ENCODE data around the gene C19orf85. TPM values are rescaled to one million over a fixed set of nuclear protein-coding genes. Genes with fewer than 3 reads are reported as not detected.

Gene C19orf85
- polyA plus RNA-seq, 1 experiment, result not detected

- ChIA-PET POLR2A (no interaction called here), CTCF (interaction anchor here (0.7 to 2.3 kb wide), 5 partner anchors 13 to 163 kb away, joined by 3 to 11 read pairs (median 6); no protein-coding TSS in a partner anchor)
- H3K4me3 ChIP-seq (ENCODE audit: low read depth, low read length), result no peak overlapping the region
- TF ChIP-seq CTCF (IDR thresholded peaks at IDR 0.05; ENCODE audit: low read depth, low read length), result peak; percentile 77
- no peaks in the 10 kb centered on the region; the same call in 1 of the 2 replicates for H3K9me3 ChIP-seq (ENCODE audit: control insufficient read depth, insufficient read depth, low read length)
- DNase-seq (ENCODE audit: low read depth, low spot score), result no peak
- peaks cover 20% of the 10 kb centered on the region for H3K27me3 ChIP-seq (ENCODE audit: control insufficient read depth, insufficient read depth, low read length)
- no peak overlapping the region for H3K27ac ChIP-seq (ENCODE audit: low read depth, low read length)
Measured at GRCh38 chr19:55454787-55455243, 9.7 kb downstream of the C19orf85 start.

- TF ChIP-seq CTCF (IDR thresholded peaks at IDR 0.05; ENCODE audit: low read depth, low read length), result no peak
- POLR2A ChIA-PET, result interaction anchor here (0.6 to 1.0 kb wide), 5 partner anchors 31 to 114 kb away, joined by 3 to 8 read pairs (median 4); partner anchors contain the start of genes NAT14 and UBE2S
- no peak overlapping the region for H3K4me3 ChIP-seq (ENCODE audit: low read depth, low read length)
- no peak for DNase-seq (ENCODE audit: low read depth, low spot score)
- peaks cover 27% of the 10 kb centered on the region for H3K27me3 ChIP-seq (ENCODE audit: control insufficient read depth, insufficient read depth, low read length)
- no peak overlapping the region for H3K27ac ChIP-seq (ENCODE audit: low read depth, low read length)
- CTCF ChIA-PET, result interaction anchor here (0.5 to 2.3 kb wide), 9 partner anchors 14 to 313 kb away, joined by 3 to 13 read pairs (median 6); no protein-coding TSS in a partner anchor
- H3K9me3 ChIP-seq (ENCODE audit: control insufficient read depth, insufficient read depth, low read length), result peaks cover 7% of the 10 kb centered on the region; the same call in 1 of the 2 replicates
Measured at GRCh38 chr19:55453511-55454260, 10.9 kb downstream of the C19orf85 start.

- H3K27ac ChIP-seq (ENCODE audit: low read depth, low read length), result no peak overlapping the region
- CTCF ChIA-PET, result interaction anchor here (0.6 to 2.3 kb wide), 6 partner anchors 15 to 312 kb away, joined by 3 to 13 read pairs (median 6); no protein-coding TSS in a partner anchor
- no peak overlapping the region; the same call in 1 of the 2 replicates for H3K4me3 ChIP-seq (ENCODE audit: low read depth, low read length)
- no peak for TF ChIP-seq CTCF (IDR thresholded peaks at IDR 0.05; ENCODE audit: low read depth, low read length)
- H3K9me3 ChIP-seq (ENCODE audit: control insufficient read depth, insufficient read depth, low read length), result peaks cover 7% of the 10 kb centered on the region; the same call in 1 of the 2 replicates
- H3K27me3 ChIP-seq (ENCODE audit: control insufficient read depth, insufficient read depth, low read length), result peaks cover 28% of the 10 kb centered on the region
- peak; percentile 27 for DNase-seq (ENCODE audit: low read depth, low spot score)
- POLR2A ChIA-PET, result interaction anchor here (0.6 to 1.0 kb wide), 4 partner anchors 32 to 114 kb away, joined by 3 to 8 read pairs (median 4); partner anchors contain the start of genes NAT14 and UBE2S
Measured at GRCh38 chr19:55452749-55453346, 11.7 kb downstream of the C19orf85 start.

GRCh38 chr19:55451965-55452748 is 12.4 kb downstream of the C19orf85 start:
- peak overlapping the region; percentile 25 for H3K4me3 ChIP-seq (ENCODE audit: low read depth, low read length)
- CTCF ChIA-PET, result interaction anchor here (2.1 to 2.3 kb wide), 2 partner anchors 15 to 311 kb away, joined by 6 to 13 read pairs; no protein-coding TSS in a partner anchor

More at GRCh38 chr19:55451965-55452748, 12.4 kb downstream of the C19orf85 start:
- POLR2A ChIA-PET, result interaction anchor here (1.0 kb wide), 1 partner anchor 45 kb away, joined by 8 read pairs; the partner anchor contains the start of gene UBE2S
- peaks cover 33% of the 10 kb centered on the region for H3K27me3 ChIP-seq (ENCODE audit: control insufficient read depth, insufficient read depth, low read length)
- TF ChIP-seq CTCF (IDR thresholded peaks at IDR 0.05; ENCODE audit: low read depth, low read length), result no peak
- no peak overlapping the region for H3K27ac ChIP-seq (ENCODE audit: low read depth, low read length)
- H3K9me3 ChIP-seq (ENCODE audit: control insufficient read depth, insufficient read depth, low read length), result peaks cover 7% of the 10 kb centered on the region; the same call in 1 of the 2 replicates
- DNase-seq (ENCODE audit: low read depth, low spot score), result no peak
